ENCODE data around the gene CD9.

Gene CD9

GRCh38 chr12:6277982-6278438 is 77.8 kb downstream of the CD9 start:
- no peaks in the 10 kb centered on the region for H3K79me1 ChIP-seq (ENCODE audit: low read depth, low read length)
- H3K36me3 ChIP-seq (replicated peaks in 1 of 2; ENCODE audit: control insufficient read depth in 2 of 2, insufficient read depth in 2 of 2, low read length in 2 of 2), result no peaks in the 10 kb centered on the region

DNA sequence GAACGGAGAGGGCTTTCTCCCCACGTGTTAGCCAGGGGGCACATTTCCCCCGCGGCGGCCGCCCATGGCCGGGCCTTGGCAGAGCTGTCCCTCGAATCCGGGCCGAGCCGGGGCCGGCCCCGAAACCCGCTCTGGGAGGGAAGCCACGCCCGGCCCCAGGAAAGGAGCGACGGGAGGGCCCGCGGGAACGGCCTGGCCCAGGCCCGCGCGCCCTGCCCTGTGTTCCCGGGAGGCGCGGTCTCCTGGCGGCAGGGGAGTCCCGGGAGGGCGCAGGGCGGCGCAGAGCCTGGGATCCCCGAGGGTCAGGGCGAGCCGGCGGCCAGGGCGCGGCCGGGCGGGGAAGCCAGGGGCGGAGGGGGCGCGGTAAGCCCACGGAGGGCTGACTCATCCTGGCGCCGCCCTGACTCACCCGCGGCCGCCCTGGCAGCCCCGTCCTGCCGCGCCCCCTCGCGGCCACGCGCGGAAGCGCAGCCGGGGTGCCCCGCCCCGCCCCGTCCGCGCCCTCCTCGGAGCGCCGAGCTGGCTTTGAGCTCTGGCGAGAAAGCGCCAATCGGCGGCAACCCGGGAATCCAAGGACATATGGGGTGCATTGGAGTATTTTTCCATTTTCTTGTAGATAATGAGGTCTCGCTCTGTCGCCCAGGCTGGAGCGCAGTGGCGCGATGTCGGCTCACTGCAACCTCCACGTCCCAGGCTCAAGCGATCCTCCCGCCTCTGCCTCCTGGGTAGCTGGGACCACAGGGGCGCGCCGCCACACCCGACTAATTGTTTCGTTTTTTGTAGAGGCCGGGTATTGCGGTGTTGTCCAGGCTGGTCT is 78.4 kb downstream of the CD9 start:
- H2BK120ac ChIP-seq (ENCODE audit: low read depth, low read length), result peak overlapping the region; percentile 26
- no peak overlapping the region for H2BK5ac ChIP-seq (ENCODE audit: low read length)
- H4K8ac ChIP-seq (ENCODE audit: low read depth, low read length), result no peak overlapping the region
- peak overlapping the region; percentile 40 to 81 for H3K4me3 ChIP-seq (ENCODE audit: low read length in 2 of 2)
- H2BK15ac ChIP-seq (ENCODE audit: low read length), result peak overlapping the region; percentile 13
- no peaks in the 10 kb centered on the region for H3K79me1 ChIP-seq (ENCODE audit: low read depth, low read length)
- peak overlapping the region; percentile 46 for H2BK12ac ChIP-seq (ENCODE audit: low read length)
- no peak overlapping the region for H2AK5ac ChIP-seq (ENCODE audit: low read depth, low read length)
- H3K4ac ChIP-seq (ENCODE audit: low read length), result no peak overlapping the region
- DNase-seq (ENCODE audit: low spot score), result peak; percentile 78
- H3K27me3 ChIP-seq (ENCODE audit: control insufficient read depth in 3 of 3, insufficient read depth in 3 of 3, low read depth in 1 of 3, low read length in 3 of 3), result peaks cover 0 to 10% (median 9%) of the 10 kb centered on the region in 3 experiments
- no peaks in the 10 kb centered on the region for H3K9me3 ChIP-seq (replicated peaks in 1 of 2; ENCODE audit: control insufficient read depth in 2 of 2, insufficient read depth in 1 of 2, low read depth in 1 of 2, low read length in 2 of 2)
- H3K9ac ChIP-seq (ENCODE audit: low read depth, low read length, poor library complexity), result peak overlapping the region; percentile 72
- H4K91ac ChIP-seq (ENCODE audit: low read depth, low read length, poor library complexity), result no peak overlapping the region
- H3K36me3 ChIP-seq (replicated peaks in 1 of 2; ENCODE audit: control insufficient read depth in 2 of 2, insufficient read depth in 2 of 2, low read length in 2 of 2), result no peaks in the 10 kb centered on the region
- no peak overlapping the region for H3K27ac ChIP-seq (replicated peaks; ENCODE audit: low read length)
- peak overlapping the region; percentile 94 for H2AFZ ChIP-seq (ENCODE audit: low read length)
- peaks cover 22 to 23% of the 10 kb centered on the region in 2 donors for H3K4me1 ChIP-seq (ENCODE audit: control insufficient read depth in 2 of 2, insufficient read depth in 1 of 2, low read depth in 1 of 2, low read length in 2 of 2)
- peak overlapping the region; percentile 89 for H3K18ac ChIP-seq (ENCODE audit: low read length)
- H3K14ac ChIP-seq (ENCODE audit: low read length), result no peak overlapping the region
- no CpG with 5 or more reads among the region's 88 CpGs for WGBS, 2 donors (ENCODE audit: extremely low coverage in 2 of 2, insufficient read length in 2 of 2, insufficient replicate concordance in 1 of 2)
- peak overlapping the region; percentile 35 for H3K23ac ChIP-seq (ENCODE audit: low read depth, low read length, poor library complexity)
- peak overlapping the region; percentile 82 for H3K4me2 ChIP-seq (ENCODE audit: insufficient read depth, low read length, poor library complexity, severe bottlenecking)

More at GRCh38 chr12:6277982-6278438, 77.8 kb downstream of the CD9 start:
- H4K8ac ChIP-seq (ENCODE audit: low read depth, low read length), result no peak overlapping the region
- peak overlapping the region in 1 of 2 donors; percentile 40 for H3K4me3 ChIP-seq (ENCODE audit: low read length in 2 of 2)
- no peak overlapping the region for H3K4ac ChIP-seq (ENCODE audit: low read length)
- DNase-seq (ENCODE audit: low spot score), result no peak
- H3K9ac ChIP-seq (ENCODE audit: low read depth, low read length, poor library complexity), result no peak overlapping the region
- H2AFZ ChIP-seq (ENCODE audit: low read length), result peak overlapping the region; percentile 94
- H3K4me1 ChIP-seq (ENCODE audit: control insufficient read depth in 2 of 2, insufficient read depth in 1 of 2, low read depth in 1 of 2, low read length in 2 of 2), result peaks cover 28 to 29% of the 10 kb centered on the region in 2 donors
- H2BK12ac ChIP-seq (ENCODE audit: low read length), result peak overlapping the region; percentile 46
- peak overlapping the region; percentile 26 for H2BK120ac ChIP-seq (ENCODE audit: low read depth, low read length)
- H3K9me3 ChIP-seq (replicated peaks in 1 of 2; ENCODE audit: control insufficient read depth in 2 of 2, insufficient read depth in 1 of 2, low read depth in 1 of 2, low read length in 2 of 2), result no peaks in the 10 kb centered on the region
- no peak overlapping the region for H3K23ac ChIP-seq (ENCODE audit: low read depth, low read length, poor library complexity)
- H3K27me3 ChIP-seq (ENCODE audit: control insufficient read depth in 3 of 3, insufficient read depth in 3 of 3, low read depth in 1 of 3, low read length in 3 of 3), result peaks cover 0 to 10% (median 9%) of the 10 kb centered on the region in 3 experiments
- peak overlapping the region; percentile 89 for H3K18ac ChIP-seq (ENCODE audit: low read length)
- H3K14ac ChIP-seq (ENCODE audit: low read length), result no peak overlapping the region
- peak overlapping the region; percentile 82 for H3K4me2 ChIP-seq (ENCODE audit: insufficient read depth, low read length, poor library complexity, severe bottlenecking)
- peak overlapping the region; percentile 13 for H2BK15ac ChIP-seq (ENCODE audit: low read length)
- H2BK5ac ChIP-seq (ENCODE audit: low read length), result no peak overlapping the region
- H3K27ac ChIP-seq (replicated peaks; ENCODE audit: low read length), result no peak overlapping the region
- no peak overlapping the region for H2AK5ac ChIP-seq (ENCODE audit: low read depth, low read length)
- H4K91ac ChIP-seq (ENCODE audit: low read depth, low read length, poor library complexity), result no peak overlapping the region
- no CpG with 5 or more reads among the region's 15 CpGs for WGBS, 2 donors (ENCODE audit: extremely low coverage in 2 of 2, insufficient read length in 2 of 2, insufficient replicate concordance in 1 of 2)

GRCh38 chr12:6279256-6279628 is 79.0 kb downstream of the CD9 start:
- Histone ChIP-seq H3K9ac (ENCODE audit: low read depth, low read length, poor library complexity) (no peak overlapping the region), H4K8ac (ENCODE audit: low read depth, low read length) (no peak overlapping the region), H2BK5ac (ENCODE audit: low read length) (no peak overlapping the region), H4K91ac (ENCODE audit: low read depth, low read length, poor library complexity) (no peak overlapping the region), H3K4me1 (ENCODE audit: control insufficient read depth in 2 of 2, insufficient read depth in 1 of 2, low read depth in 1 of 2, low read length in 2 of 2) (peaks cover 16 to 17% of the 10 kb centered on the region in 2 donors), H3K4ac (ENCODE audit: low read length) (no peak overlapping the region), H3K18ac (ENCODE audit: low read length) (no peak overlapping the region), H2BK12ac (ENCODE audit: low read length) (no peak overlapping the region), H3K79me1 (ENCODE audit: low read depth, low read length) (no peaks in the 10 kb centered on the region), H3K4me3 (ENCODE audit: low read length in 2 of 2) (no peak overlapping the region), H3K9me3 (replicated peaks in 1 of 2; ENCODE audit: control insufficient read depth in 2 of 2, insufficient read depth in 1 of 2, low read depth in 1 of 2, low read length in 2 of 2) (no peaks in the 10 kb centered on the region), H2AFZ (ENCODE audit: low read length) (no peak overlapping the region), H3K14ac (ENCODE audit: low read length) (no peak overlapping the region), H2BK15ac (ENCODE audit: low read length) (no peak overlapping the region), H3K23ac (ENCODE audit: low read depth, low read length, poor library complexity) (no peak overlapping the region), H2BK120ac (ENCODE audit: low read depth, low read length) (no peak overlapping the region), H2AK5ac (ENCODE audit: low read depth, low read length) (peak overlapping the region; percentile 28), H3K4me2 (ENCODE audit: insufficient read depth, low read length, poor library complexity, severe bottlenecking) (no peak overlapping the region), H3K27me3 (ENCODE audit: control insufficient read depth in 3 of 3, insufficient read depth in 3 of 3, low read depth in 1 of 3, low read length in 3 of 3) (peaks cover 0 to 10% (median 9%) of the 10 kb centered on the region in 3 experiments), H3K27ac (replicated peaks; ENCODE audit: low read length) (no peak overlapping the region), H3K36me3 (replicated peaks in 1 of 2; ENCODE audit: control insufficient read depth in 2 of 2, insufficient read depth in 2 of 2, low read length in 2 of 2) (no peaks in the 10 kb centered on the region)
- no peak for DNase-seq (ENCODE audit: low spot score)
- WGBS, 2 donors (ENCODE audit: extremely low coverage in 2 of 2, insufficient read length in 2 of 2, insufficient replicate concordance in 1 of 2), result no CpG with 5 or more reads among the region's 12 CpGs

DNA sequence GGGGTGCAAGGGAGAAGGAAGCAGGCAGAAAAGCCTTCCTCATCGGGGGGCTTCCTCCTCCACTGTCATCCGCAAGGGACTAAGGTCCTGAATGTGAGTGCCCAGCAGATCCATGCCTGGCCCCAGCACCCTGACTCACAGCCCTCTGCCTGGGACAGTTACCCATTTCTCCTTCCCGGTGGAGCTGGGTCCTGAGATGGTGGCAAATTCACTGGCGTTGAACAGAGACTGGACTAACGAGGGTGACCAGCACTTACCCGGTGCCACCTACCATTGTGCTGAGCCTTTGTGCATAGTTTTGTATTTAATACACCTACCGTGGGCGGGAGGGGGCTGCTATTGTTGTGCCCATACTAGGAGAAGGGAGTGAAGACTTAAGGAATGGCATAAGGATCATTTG is 79.4 kb downstream of the CD9 start:
- Histone ChIP-seq H4K91ac (ENCODE audit: low read depth, low read length, poor library complexity) (no peak overlapping the region), H3K4me3 (ENCODE audit: low read length in 2 of 2) (no peak overlapping the region), H2AK5ac (ENCODE audit: low read depth, low read length) (peak overlapping the region; percentile 28), H2AFZ (ENCODE audit: low read length) (no peak overlapping the region), H3K18ac (ENCODE audit: low read length) (no peak overlapping the region), H2BK15ac (ENCODE audit: low read length) (no peak overlapping the region), H2BK5ac (ENCODE audit: low read length) (no peak overlapping the region), H3K14ac (ENCODE audit: low read length) (no peak overlapping the region), H3K9me3 (replicated peaks in 1 of 2; ENCODE audit: control insufficient read depth in 2 of 2, insufficient read depth in 1 of 2, low read depth in 1 of 2, low read length in 2 of 2) (peaks cover 0 to 2% of the 10 kb centered on the region in 2 donors), H3K36me3 (replicated peaks in 1 of 2; ENCODE audit: control insufficient read depth in 2 of 2, insufficient read depth in 2 of 2, low read length in 2 of 2) (no peaks in the 10 kb centered on the region), H2BK12ac (ENCODE audit: low read length) (no peak overlapping the region), H3K79me1 (ENCODE audit: low read depth, low read length) (no peaks in the 10 kb centered on the region), H2BK120ac (ENCODE audit: low read depth, low read length) (no peak overlapping the region), H3K4me2 (ENCODE audit: insufficient read depth, low read length, poor library complexity, severe bottlenecking) (no peak overlapping the region), H3K27me3 (ENCODE audit: control insufficient read depth in 3 of 3, insufficient read depth in 3 of 3, low read depth in 1 of 3, low read length in 3 of 3) (peaks cover 0 to 10% (median 9%) of the 10 kb centered on the region in 3 experiments), H3K23ac (ENCODE audit: low read depth, low read length, poor library complexity) (no peak overlapping the region), H3K4ac (ENCODE audit: low read length) (no peak overlapping the region), H3K4me1 (ENCODE audit: control insufficient read depth in 2 of 2, insufficient read depth in 1 of 2, low read depth in 1 of 2, low read length in 2 of 2) (peaks cover 12 to 13% of the 10 kb centered on the region in 2 donors), H3K27ac (replicated peaks; ENCODE audit: low read length) (no peak overlapping the region), H3K9ac (ENCODE audit: low read depth, low read length, poor library complexity) (no peak overlapping the region), H4K8ac (ENCODE audit: low read depth, low read length) (no peak overlapping the region)
- WGBS, 2 donors (ENCODE audit: extremely low coverage in 2 of 2, insufficient read length in 2 of 2, insufficient replicate concordance in 1 of 2), result no CpG with 5 or more reads among the region's 8 CpGs
- no peak for DNase-seq (ENCODE audit: low spot score)

All from neuronal stem cell (in vitro differentiated cells).